ENCODE data around the gene RAD51B.

DNA sequence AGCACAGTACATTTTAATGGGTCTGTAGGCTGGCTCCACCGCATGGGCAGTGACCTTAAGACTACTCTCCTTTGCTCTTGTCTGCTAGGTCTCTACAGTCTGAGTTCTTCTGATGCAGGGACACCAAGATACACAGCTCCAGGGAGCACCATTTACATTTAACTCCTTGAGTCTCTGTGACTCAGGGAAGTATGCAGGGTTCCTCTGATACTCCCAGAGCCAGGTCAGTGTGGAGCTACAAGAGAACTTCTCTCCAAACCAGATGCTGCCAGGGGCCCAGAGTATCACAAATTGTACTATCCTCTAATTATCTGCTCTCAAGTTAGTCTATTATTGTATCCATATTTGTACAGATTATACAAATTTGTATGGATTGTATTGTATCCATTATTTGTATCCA is 958.1 kb downstream of the RAD51B start:
- TF ChIP-seq EZH2 (IDR thresholded peaks at IDR 0.05; ENCODE audit: borderline replicate concordance), result no peak
- TF ChIP-seq, protein P1, sequence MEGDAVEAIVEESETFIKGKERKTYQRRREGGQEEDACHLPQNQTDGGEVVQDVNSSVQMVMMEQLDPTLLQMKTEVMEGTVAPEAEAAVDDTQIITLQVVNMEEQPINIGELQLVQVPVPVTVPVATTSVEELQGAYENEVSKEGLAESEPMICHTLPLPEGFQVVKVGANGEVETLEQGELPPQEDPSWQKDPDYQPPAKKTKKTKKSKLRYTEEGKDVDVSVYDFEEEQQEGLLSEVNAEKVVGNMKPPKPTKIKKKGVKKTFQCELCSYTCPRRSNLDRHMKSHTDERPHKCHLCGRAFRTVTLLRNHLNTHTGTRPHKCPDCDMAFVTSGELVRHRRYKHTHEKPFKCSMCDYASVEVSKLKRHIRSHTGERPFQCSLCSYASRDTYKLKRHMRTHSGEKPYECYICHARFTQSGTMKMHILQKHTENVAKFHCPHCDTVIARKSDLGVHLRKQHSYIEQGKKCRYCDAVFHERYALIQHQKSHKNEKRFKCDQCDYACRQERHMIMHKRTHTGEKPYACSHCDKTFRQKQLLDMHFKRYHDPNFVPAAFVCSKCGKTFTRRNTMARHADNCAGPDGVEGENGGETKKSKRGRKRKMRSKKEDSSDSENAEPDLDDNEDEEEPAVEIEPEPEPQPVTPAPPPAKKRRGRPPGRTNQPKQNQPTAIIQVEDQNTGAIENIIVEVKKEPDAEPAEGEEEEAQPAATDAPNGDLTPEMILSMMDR (IDR thresholded peaks at IDR 0.05; ENCODE audit: poor library complexity), result no peak

Data from hepatocyte (in vitro differentiated cells).